ENCODE data around the gene FOLR2.
"Not testable (repeated sequence)": the region's sequence is repeated elsewhere in the genome, so short reads cannot be mapped to it uniquely, and the experiment has no call there.

The FOLR2 gene

DNA sequence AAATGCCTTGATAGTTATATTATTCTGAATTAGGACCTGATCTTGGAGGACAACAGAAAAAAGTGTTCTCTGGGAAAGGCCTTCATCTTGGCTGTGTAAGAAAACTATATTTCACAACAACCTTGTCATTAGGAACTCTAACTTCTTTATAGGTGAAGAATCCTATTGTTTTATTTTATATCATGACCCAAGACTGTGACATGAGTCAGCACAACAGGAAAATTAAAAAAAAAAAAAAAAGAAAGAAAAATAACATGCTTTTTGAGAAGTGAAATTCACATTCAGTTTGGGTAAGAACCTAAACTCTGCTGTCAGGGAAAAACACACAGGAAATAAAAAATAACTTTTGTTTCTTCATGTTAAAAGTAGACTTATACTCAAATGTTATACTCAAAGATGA is 11.7 kb upstream of the FOLR2 start:
- DNase-seq (ENCODE audit: extremely low read depth in 1 of 2, low read depth in 1 of 2) = no peak

DNA sequence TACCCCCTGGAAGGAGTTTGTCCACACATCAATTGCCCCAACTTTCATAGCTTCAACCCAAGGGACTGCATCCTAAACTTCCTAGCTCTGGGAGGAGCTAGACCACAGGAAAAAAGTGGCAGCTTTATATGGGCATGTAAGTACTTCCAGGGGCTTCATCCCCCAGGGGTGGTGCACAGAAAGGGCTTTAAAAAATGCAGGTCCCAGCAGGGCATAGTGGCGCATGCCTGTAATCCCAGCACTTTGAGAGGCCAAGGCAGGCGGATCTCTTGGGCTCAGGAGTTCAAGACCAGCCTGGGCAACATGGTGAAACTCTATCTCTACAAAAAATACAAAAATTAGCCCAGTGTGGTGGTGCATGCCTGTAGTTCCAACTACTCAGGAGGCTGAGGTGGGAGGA is 9.8 kb upstream of the FOLR2 start:
- not testable (repeated sequence) for DNase-seq (ENCODE audit: extremely low read depth in 1 of 2, low read depth in 1 of 2)

DNA sequence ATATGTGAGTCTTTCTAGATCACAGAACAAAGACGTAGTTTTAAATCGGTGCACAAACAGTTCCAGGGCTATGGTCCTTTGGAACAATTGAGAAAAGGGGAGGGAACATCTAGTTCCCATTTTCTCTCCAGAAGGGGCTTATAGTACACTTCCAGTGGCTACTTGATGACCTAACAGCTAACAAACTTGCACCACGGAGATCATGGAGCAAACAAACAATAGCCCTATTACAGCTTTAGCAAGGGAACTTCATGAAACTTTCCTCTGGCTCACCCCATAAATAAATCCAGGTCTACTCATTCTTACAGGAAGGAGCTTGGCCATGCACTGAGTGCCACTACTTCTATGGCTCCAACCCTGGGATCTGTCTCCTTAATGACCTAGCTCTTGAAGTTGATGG is 8.3 kb upstream of the FOLR2 start:
- no peak for DNase-seq (ENCODE audit: extremely low read depth in 1 of 2, low read depth in 1 of 2)

DNA sequence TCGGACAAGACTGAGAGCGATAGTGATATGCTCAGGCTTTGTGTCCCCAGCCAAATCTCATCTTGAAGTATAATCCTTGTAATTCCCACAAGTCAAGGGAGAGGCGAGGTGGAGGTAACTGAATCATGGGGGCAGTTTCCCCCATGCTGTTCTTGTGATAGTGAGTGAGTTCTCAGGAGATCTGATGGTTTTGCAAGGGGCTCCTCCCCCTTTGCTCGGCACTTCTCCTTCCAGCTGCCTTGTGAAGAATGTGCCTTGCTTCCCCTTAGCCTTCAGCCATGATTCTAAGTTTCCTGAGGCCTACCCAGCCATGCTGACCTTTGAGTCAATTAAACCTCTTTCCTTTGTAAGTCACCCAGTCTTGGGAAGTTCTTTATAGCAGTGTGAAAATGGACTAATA is 7.5 kb upstream of the FOLR2 start:
- no peak for DNase-seq (ENCODE audit: extremely low read depth in 1 of 2, low read depth in 1 of 2)

DNA sequence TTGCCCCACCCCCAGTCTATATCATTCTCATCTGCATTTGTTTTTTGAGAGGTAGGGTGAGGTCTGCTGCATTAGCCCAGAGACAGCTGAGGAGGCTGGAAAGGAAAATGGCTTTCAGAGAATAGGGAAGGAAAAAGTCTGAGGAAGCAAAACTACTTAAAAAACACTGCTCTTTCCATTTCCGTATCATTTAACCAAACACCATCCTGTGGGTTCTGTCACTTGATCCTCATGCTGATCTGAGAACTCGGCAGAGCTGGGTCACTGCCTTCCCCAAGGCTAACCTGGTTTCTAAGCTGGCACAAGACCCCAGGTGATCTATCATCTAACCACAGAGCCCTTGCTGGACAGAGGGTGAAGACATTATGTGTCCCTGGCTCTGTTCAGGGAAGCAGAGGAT is 1.2 kb downstream of the FOLR2 start:
- no peak for DNase-seq (ENCODE audit: extremely low read depth in 1 of 2, low read depth in 1 of 2)

DNA sequence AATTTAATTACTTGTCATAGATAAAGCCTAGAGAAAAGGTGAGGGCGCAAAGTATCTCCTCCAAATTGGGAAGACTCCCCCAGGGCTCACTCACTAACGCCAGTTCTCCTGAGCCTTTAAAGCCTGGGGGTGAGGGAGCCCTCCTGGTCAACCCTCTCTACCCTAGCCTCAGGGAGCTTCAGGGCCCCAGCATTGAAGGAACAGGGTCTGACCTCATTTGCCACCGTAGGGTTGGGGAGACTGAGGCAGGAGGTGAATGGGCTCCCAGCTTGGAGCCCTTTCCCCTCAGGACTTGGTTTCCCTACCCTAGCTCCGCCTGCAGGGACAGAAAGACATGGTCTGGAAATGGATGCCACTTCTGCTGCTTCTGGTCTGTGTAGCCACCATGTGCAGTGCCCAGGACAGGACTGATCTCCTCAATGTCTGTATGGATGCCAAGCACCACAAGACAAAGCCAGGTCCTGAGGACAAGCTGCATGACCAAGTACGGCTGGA is 1.7 kb downstream of the FOLR2 start:
- no peak for DNase-seq (ENCODE audit: extremely low read depth in 1 of 2, low read depth in 1 of 2)

DNA sequence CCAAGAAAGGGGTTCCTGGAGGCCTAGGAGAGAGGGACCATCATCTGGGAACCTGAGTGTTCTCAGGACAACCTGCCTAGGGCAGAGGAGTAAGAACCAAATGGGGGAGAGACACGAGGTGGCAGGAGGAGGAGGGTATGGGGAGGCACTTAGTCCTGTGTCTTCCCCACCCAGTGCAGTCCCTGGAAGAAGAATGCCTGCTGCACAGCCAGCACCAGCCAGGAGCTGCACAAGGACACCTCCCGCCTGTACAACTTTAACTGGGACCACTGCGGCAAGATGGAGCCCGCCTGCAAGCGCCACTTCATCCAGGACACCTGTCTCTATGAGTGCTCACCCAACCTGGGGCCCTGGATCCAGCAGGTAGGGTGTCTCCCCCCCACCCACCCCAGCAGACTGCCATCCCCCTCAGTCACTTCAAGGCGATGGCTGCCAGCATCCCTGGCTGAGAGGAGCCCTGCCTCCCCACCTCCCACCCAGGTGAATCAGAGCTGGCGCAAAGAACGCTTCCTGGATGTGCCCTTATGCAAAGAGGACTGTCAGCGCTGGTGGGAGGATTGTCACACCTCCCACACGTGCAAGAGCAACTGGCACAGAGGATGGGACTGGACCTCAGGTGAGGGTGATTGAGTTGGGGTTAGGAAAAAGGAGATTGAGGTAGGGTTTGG is 4.2 kb downstream of the FOLR2 start:
- DNase-seq (ENCODE audit: extremely low read depth in 1 of 2, low read depth in 1 of 2) = no peak

DNA sequence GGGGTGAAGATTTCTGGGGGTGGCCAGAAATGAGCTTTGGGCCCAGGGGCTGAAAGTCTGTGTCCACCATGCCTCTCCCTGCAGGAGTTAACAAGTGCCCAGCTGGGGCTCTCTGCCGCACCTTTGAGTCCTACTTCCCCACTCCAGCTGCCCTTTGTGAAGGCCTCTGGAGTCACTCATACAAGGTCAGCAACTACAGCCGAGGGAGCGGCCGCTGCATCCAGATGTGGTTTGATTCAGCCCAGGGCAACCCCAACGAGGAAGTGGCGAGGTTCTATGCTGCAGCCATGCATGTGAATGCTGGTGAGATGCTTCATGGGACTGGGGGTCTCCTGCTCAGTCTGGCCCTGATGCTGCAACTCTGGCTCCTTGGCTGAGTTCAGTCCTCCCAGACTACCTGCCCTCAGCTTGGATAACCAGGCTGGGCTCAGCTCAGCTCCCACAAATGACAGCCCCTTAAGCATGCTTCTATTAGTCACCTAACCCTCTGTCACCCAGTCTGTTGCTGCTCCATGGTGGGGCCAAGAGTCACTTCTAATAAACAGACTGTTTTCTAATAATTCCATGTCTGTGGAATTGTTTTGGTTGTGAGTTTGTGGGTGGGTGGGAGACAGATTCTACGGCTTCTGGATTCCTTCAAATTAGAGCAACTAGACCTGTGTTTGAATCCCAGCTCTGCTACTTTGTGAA is 4.9 kb downstream of the FOLR2 start:
- DNase-seq (ENCODE audit: extremely low read depth in 1 of 2, low read depth in 1 of 2) = no peak

DNA sequence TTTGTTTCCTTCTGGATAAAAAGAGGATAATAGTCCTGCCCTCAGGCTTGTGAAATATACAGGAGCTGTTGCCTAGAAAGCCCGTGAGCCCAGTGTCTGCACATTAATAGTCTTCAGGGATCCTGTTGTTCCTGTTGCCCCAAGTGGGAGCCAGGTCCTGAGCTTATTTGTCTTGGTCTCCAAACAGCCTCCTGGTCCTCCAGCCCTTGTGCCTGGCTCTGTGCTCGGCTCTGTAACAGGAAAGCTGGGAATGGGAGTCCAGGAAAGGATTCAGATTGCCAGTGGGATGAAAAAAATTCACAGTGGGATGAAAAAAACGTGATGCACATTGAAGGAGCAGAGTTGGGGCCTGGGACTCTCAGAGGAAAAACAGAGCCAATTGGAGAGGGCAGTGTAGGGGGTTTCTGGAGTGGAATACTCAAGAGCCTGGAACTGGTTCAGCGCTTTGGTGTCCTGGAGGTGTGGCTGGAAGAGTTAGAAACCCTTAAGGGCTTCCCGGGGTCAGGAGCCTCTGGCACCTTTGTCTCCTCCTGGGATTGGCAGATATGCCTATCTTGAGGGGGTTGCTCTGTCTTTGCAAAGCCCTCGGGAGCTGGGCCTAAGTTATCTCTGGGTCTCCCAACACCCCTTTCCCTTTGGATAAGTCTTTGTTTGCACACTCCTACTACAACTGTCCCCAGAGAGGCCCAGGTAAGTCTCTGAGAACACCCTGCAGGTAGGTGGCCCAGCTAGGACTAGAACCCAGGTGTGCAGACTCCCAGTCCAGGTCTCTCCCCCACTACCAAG is 5.7 kb downstream of the FOLR2 start:
- DNase-seq (ENCODE audit: extremely low read depth in 1 of 2, low read depth in 1 of 2) = no peak

DNA sequence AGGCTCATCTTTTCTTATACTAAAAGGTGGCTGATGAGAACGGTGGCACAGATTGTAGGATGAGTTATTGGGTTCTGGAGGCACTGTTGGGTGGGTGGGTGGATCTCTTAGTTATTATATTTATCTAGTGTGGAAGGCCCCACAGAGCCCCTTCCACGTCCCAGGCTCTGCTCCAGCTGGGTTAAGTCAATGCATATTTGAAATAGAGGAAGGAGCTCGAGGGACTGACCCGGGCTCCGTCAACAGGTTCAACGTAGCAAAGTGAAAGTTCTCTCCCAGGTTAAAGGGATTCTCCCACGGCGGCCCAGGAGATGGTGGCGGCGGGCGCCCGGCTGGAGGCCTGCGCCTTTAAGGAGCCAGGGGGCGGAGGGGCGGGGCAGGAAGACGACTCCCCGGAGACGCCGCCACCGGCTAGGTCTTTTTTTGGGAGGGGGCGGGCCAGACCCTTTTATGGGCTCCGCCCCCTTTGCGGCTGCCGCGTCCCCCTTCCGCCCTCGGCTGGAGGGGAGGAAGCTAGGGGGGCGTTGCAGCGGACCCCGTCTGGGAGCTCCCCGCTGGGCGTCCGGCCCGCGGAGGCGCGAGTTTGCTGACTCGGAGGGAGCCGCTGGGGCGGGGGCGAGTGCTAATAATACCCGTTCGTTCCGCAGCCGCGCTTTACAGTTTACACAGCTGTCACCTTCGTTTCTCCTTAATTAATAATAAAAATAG is 6.5 kb downstream of the FOLR2 start:
- DNase-seq (ENCODE audit: extremely low read depth in 1 of 2, low read depth in 1 of 2) = peak; percentile 80 to 90

DNA sequence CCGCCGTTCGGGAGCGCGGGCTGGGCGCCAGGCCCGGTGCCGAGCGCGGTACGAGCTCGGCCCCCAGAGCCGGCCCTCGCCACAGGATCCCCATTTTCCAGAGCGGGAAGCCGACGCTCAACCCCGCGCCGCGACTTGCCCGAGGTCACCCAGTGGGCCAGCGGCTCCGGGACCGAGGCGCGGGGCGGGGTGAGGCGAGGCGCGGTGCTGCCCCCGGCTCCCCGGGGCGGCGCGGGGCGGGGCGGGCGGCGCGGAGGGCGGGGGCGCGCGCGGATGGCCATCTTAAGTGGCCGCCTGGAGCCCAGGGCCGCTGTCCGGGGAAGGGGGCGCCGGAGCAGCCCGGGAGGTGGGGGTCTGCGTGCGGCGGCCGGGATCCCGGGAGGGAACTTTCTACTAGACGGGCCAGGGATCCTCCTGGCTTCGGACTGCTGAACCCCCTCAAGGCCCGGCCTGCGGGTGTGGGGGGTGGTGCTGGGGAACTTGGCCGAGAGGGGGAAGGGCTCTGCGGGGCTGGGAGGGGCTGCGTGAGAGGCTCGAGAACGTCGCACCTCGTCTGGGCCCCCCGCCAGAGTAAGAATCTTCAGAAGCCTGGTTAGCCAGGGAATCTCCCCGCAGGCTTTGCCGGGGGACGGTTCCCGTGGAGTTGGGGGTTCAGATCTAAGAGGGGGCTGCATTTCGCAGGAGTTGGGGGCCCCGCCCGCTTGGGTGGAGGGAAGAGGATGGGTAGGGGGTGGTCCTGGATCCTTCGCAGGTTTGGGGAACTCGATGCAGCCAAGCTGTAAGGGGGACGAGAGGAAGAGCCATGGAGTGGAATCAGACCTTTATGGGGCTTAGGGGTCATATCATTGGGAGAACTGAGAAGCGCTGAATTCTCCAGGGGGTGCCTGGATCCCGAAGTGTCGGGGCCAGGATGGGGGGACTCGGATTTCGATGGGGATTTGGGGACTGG is 7.3 kb downstream of the FOLR2 start:
- DNase-seq (ENCODE audit: extremely low read depth in 1 of 2, low read depth in 1 of 2) = peak in 1 of 2 donors; percentile 44

DNA sequence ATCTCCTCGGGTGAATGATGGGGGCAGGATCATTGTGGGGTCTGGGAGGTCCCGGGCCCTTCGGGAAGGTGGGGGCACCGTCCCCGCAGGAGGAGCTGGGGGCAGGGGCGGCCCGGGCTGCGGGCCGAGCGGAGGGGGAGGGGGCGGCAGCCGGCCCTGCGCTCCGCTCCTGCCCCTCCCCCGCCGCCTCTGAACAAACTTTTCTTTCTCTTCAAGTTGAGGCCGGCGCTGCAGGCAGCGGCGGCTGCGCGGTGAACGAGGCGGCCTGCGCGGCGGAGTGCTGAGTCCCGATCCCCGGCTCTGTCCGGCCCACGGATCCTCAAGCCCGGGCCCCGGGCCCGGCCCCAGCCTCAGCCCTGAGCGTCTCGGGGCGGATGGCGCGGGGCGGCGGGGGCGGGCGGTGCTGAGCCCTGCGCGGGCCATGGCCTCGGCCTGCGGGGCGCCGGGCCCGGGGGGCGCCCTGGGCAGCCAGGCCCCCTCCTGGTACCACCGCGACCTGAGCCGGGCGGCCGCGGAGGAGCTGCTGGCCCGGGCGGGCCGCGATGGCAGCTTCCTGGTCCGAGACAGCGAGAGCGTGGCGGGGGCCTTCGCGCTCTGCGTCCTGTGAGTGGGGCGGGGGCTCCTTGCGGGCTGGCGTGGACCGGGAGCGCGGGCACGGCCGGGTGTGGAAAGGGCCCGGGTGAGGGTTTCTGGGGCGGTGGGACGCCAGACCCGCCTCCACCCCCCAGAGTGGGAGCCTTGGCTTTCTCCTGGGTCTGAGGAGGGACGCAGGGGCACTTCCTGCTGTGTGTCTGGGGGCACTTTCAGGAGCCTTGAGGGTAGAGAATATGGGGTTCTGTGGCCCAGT is 8.2 kb downstream of the FOLR2 start, which contains the start of gene INPPL1:
TSS of gene INPPL1 (plus strand) at position 204 of the 847 bp plus-strand sequence. CDS start at position 422, 218 bp downstream.
- DNase-seq (ENCODE audit: extremely low read depth in 1 of 2, low read depth in 1 of 2) = no peak

DNA sequence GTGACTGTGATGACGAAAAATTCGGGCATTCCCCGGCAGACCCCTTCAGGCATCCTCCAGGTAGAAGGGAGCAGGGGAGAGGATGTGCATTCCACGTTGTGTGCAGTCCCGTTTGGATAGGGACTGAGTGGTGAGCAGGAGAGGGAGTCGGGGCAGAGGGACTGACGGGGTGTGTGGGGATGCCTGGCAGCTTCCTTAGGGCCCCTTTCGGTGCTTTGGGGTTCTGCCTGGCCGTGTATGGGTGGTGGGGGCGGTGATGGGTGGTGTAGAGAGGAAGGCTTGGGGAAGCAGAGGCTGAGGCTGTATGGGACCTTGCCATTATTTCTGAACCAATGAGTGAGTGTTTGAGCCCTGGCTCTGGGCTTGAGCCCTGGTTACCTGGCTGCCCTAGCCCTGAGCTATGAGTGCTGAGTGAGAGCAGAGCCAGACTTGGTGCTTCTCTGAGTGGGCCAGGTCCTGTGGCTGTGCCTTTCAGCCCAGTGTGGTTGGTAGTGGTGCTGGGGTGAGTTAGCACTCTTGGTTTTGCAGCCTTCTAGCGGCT is 8.9 kb downstream of the FOLR2 start:
- no peak for DNase-seq (ENCODE audit: extremely low read depth in 1 of 2, low read depth in 1 of 2)

DNA sequence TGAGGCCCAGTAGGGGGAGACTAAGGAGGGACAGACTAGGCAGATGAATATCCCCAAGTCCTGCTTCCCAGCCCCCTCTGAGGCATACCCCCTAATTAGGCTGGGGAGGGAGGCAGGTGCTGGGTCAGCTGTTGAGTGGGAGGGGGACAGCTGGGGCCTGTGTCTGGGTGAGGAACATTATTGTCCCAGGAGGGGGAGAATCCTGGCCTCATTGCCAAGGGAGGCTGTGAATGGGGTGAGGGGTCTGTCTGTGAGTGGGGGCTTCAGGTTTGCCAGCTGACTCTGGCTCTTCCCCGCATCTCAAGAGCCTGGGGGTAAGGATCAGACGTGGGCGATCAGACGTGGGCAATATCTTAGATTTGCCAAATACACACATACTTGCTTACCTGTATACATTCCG is 10.1 kb downstream of the FOLR2 start:
- DNase-seq (ENCODE audit: extremely low read depth in 1 of 2, low read depth in 1 of 2) = no peak

DNA sequence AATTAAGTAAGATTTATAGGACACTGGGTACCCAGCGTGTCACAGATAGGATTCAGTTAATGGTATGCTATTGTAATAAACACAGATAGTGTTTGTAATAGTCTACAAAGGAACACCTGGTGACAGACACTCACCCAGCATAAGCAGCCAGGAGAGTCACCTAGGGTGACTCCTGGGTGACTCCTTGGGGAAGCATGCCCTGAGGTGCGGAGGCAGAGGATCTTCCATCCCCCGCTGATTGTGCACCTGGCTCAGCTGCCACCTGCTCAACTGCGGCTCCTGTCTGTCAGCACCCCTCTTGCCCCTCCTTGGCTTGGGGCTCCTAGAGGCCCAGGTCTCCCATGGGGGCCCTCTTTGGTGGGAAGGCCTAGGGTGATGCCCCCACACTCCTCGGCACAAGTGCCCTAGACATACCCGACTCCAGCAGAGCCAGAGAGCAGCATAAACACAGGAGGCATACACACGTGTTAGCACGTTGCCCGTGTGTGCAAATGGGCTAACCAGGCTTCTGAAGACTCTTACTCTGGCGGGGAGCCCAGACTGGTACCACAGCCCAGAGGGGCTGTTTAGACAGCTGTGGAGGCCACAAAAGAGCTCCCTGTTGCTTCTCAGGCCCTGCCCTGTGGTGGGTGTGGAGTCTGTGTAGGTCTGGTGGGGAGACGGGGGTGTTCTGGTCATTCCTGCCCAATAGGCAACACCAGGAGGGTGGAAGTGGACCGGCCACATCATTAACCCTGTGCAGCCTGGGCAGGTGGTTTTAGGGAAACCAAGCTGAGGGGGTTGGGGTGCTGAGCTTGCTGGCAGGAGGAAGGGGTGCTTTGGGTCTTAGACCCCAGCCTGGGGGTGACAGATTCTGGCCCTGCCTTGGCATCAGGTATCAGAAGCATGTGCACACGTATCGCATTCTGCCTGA is 11.0 kb downstream of the FOLR2 start:
- no peak for DNase-seq (ENCODE audit: extremely low read depth in 1 of 2, low read depth in 1 of 2)

DNA sequence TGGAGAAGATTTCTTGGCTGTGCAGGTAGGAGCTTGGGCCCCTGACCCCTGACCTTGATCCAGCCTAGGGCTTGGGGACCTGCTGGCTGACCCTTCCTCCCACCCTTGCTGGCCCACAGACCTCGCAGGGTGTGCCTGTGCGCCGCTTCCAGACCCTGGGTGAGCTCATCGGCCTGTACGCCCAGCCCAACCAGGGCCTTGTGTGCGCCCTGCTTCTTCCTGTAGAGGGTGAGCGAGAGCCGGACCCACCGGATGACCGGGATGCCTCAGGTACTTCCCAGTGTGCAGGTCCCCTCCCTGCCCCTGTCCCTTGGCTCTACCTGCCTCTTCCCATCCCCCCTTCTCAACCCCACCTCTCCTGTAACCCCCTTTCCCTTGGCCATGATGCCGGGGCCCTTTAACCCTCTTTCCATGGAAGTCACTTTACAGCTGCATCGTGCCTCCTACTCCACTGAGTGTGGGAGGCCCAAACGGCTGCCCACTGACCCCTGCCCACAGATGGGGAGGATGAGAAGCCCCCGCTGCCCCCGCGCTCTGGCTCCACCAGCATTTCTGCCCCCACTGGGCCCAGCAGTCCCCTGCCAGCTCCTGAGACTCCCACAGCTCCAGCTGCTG is 11.7 kb downstream of the FOLR2 start:
- DNase-seq (ENCODE audit: extremely low read depth in 1 of 2, low read depth in 1 of 2) = no peak

DNA sequence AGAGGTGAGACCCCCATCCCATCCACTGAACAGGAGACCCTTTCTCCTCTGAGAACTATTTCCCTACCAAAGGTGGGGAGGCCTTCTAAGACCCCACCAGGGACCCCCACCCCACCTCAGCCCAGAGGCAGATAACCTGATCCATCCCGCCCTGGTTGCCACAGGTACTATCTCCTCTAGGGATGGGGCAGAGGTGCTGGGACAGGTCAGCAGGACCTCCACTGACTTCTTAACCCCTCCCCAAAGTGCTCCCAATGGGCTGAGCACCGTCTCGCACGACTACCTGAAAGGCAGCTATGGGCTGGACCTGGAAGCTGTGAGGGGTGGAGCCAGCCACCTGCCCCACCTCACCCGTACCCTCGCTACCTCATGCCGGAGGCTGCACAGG is 12.2 kb downstream of the FOLR2 start:
- DNase-seq (ENCODE audit: extremely low read depth in 1 of 2, low read depth in 1 of 2) = no peak
